H1 (cell line): ENCODE data around the gene BTBD8. TPM values are rescaled to one million over a fixed set of nuclear protein-coding genes. Genes with fewer than 3 reads are reported as not detected.
A peak's percentile ranks its signal among the peaks of the same experiment; 100 is the strongest.

ENCODE experiments used
- RBBP5 ChIP-seq: IDR thresholded peaks from 2 replicates; pipeline ENCODE4 v1.7.1; 2012; ENCODE audit warnings: low read depth, mild to moderate bottlenecking, inconsistent platforms, low read length, moderate library complexity, borderline replicate concordance
- polyA plus RNA-seq, 7 experiments: library from polyadenylated mRNA; depleted of rRNA in 3 of 7; stranded (reverse) in 5 of 7; unstranded in 2 of 7; fragments of >200 nt in 5 of 7; fragments of 200-250 nt in 2 of 7; gene quantifications; 1 replicate in 5 of 7; 2 replicates in 1 of 7; 4 replicates in 1 of 7; pipeline versions ENCODE4 v1.2.1 to v1.2.3, GENCODE V29; 2011 to 2013; ENCODE audit warnings: missing spikeins in 2 of 7, mixed read lengths in 2 of 7
- total RNA-seq: library from RNA; stranded (reverse); fragmentation: NEBNext Ultra II Directional; extraction: Animal tissue kit (Norgen Biotek cat#: 25700); gene quantifications from 2 replicates; pipeline ENCODE4 v1.2.1, GENCODE V29; 2021

The BTBD8 gene
- total and polyA plus RNA-seq, 2 of the 8 experiments (the other 6 are each of a cell fraction or from before 2014, with no cell fraction given) = 0.44 to 2.5 TPM

- peak; percentile 89; the same call in 1 of the 2 replicates for TF ChIP-seq RBBP5
These were observed at the start of gene BTBD8 (continued) for GRCh38 chr1:92080128-92080985.
